Brain pericyte (primary cell): ENCODE data around the gene MYO5A.
"Not testable (repeated sequence)": the region's sequence is repeated elsewhere in the genome, so short reads cannot be mapped to it uniquely, and the experiment has no call there.

Experiments
- DNase-seq: peaks from one replicate; pipeline ENCODE4 v3.0.0-alpha.2; 2012; ENCODE audit warnings: low read depth, low spot score

Gene MYO5A

GRCh38 chr15:52419494-52419893, 109.2 kb downstream of the MYO5A start:
- no peak for DNase-seq

DNA sequence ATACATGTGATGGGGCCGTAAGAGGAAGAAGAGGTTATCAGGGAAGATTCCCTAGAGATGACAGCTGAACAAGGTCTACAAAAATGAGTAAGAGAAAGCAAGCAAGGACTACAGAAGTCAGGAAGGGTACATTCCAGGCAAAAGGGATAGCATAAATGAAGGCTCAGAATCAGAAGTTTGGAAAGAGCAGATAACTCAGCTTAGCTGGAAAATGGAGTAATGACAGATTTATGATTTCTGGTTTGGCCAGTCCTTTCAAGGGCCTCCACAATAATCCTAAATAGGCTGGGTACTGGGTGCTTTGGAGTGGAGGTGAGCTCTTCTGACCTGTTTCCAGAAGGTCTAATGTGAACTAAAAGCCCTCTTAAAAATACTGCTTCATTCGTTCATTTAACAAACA, 110.7 kb downstream of the MYO5A start:
- no peak for DNase-seq

DNA sequence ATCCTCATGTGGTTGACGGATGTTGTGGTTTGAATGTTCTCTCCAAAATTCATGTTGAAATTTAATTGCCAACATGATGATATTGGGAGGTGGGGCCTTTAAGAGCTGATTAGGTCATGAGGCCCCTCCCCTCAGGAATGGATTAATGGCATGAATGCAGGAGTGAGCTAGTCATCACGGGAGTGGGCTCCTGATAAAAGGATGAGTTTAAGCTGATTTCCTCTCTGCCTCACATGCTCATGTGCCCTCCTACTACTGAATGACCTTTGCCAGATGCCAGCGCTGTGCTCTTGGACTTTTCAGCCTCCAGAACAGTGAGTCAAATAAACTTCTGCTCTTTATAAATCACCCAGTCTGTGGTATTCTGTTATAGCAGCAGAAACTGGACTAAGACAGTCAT, 111.2 kb downstream of the MYO5A start:
- no peak for DNase-seq

DNA sequence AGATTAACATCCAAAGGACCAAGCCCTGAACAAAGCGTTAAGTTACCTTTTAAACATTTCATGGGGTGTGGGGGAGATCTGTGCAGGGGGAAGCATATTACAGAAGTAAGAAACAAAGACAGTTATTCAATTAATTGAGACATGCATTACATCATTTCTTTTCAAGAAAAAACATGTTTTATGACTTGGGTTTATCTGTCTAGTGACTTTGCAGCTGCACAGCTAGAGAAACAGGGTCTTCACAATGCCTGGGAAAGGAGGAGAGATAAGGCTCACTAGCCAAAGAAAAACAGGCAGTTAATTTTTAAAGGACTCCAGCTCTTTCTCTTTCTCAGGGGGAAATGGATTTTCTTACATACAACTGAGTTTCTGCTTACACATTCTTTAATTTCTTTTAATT, 112.1 kb downstream of the MYO5A start:
- DNase-seq: not testable (repeated sequence)

GRCh38 chr15:52415628-52416027, 113.1 kb downstream of the MYO5A start:
- no peak for DNase-seq

- DNase-seq: no peak
Measured at GRCh38 chr15:52414936-52415335, 113.7 kb downstream of the MYO5A start.

GRCh38 chr15:52408823-52409222, 119.9 kb downstream of the MYO5A start:
- DNase-seq: no peak

- no peak for DNase-seq
Measured at GRCh38 chr15:52407374-52407773, 121.3 kb downstream of the MYO5A start.

GRCh38 chr15:52406601-52407000, 122.1 kb downstream of the MYO5A start:
- DNase-seq: no peak

DNA sequence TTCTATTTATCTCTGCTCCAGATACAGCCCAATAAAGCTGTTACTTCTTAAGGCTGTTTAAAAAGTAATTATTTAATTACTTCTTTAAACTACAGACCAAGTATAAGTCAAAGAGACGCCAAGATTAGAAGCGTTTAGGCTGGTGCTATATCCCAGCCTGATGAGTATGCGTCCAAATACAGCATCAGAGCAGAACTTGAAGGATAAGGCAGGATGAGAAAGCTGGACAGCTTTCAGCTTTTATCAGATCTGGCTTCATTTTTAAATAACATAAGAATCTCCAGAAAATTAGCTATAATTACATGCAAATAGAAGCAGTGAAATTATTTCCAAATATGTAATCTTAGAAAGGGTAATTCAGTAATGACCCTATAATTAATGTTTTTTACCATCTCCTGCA, 122.8 kb downstream of the MYO5A start:
- no peak for DNase-seq

- no peak for DNase-seq
Measured at GRCh38 chr15:52397118-52397517, 131.6 kb downstream of the MYO5A start.

DNA sequence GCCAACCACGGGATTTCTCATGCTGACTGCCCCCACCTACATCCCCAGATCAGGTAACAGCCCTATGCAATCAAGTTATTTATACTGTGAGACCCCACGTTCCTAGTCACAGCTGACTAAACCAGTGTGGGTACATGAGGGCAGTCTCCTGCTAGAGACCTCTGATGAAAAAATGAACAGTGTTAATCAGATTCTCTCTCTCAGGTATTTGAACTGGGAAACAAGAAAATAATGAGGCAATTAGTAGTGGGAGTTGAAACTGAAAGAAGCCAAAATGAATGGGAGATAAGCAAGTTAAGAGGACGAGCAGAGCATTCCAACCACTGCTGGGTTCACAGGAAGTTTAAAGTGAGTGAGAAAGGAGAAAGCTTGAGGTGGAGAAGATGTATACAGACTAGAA, 134.6 kb downstream of the MYO5A start:
- DNase-seq: no peak

- no peak for DNase-seq
Measured at GRCh38 chr15:52392008-52392687, 136.5 kb downstream of the MYO5A start.

GRCh38 chr15:52391069-52391468, 137.6 kb downstream of the MYO5A start:
- DNase-seq: no peak

GRCh38 chr15:52385670-52386069, 143.0 kb downstream of the MYO5A start:
- DNase-seq: no peak

- no peak for DNase-seq
Measured at GRCh38 chr15:52383100-52383588, 145.5 kb downstream of the MYO5A start.

DNA sequence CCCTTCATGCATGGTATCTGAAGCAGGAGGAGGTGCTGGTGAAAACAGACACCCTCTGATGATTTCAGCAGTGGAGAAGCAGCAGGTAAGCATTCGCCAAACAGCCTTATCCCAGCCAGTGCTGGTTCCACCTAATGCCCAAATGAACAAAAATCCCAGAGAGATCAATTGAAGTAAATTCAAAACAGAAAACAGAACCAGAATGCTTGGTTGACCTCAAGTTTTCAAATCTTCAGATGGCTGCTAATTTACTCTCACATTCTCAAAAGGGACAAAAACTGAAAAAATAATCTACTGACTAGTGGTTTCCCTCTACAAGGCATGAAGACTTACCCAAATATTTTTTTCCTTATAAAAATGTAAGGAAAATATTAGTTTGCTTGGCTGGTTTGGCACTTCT, 146.0 kb downstream of the MYO5A start:
- no peak for DNase-seq

- DNase-seq: no peak
Measured at GRCh38 chr15:52379395-52380106, 149.1 kb downstream of the MYO5A start.

DNA sequence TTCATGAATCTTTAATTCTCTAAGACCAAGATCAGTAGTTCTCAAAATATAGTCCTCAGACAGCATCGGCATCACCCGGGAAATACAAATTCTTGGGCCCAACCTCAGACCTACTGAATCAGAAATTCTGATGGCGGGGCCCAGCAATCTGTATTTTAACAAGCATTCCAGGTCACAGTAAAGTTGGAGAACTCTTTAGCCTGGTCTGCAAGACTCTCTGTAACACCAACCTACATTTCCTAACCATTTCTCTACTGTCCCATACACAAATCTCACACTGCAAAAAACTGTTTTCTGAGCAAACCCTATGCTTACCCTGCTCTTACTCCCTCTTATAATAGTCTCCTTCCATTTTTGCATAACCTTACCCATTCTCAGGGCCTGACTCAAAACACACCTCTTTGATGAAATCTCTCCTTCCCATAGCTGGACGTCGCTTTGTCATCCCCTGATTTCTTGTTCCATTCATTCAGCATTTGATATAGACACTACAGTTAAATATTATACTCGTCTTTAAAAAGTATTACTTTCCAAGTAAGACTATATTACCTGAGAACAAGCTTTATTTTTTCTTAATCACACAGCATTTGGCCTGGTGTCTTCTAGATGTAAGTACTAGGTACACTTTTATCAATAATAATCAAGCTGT, 149.8 kb downstream of the MYO5A start:
- no peak for DNase-seq

GRCh38 chr15:52370010-52370409, 158.7 kb downstream of the MYO5A start:
- DNase-seq: no peak

DNA sequence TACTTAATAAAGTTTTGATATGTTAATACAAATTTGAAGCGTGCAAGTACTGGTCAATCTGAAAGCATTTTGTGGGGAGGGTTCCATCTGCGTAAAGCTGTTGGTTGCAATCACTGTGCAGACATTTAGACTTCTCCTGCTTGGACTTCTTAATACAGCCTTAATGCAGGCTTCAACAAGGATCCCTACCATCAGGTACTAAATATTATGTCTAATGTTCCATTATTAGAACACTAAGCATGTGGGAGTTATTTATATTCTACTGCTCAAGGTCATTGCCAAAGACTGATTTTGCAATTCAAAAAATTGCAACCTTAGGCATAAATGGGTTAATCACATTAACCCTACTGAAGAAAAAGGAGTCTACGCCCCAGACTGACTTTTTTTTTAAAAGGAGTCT, 159.2 kb downstream of the MYO5A start:
- DNase-seq: no peak

GRCh38 chr15:52369030-52369429, 159.7 kb downstream of the MYO5A start:
- no peak for DNase-seq

GRCh38 chr15:52368402-52368801, 160.3 kb downstream of the MYO5A start:
- DNase-seq: no peak
